OCI-LY1 (cell line): ENCODE results near the gene KCNMB4.

Experiments
- H2AFZ ChIP-seq: fragments of 200-600 bp; sonication (generic), shearing (Covaris generic); 2 replicates; pipeline ENCODE4 v1.6.0; 2014; ENCODE audit warnings: antibody characterized with exemption, mild to moderate bottlenecking, low read length
- H3F3A ChIP-seq: fragments of 200-600 bp; sonication (generic), shearing (Covaris generic); 2 replicates; pipeline ENCODE4 v1.6.0; 2014; ENCODE audit warnings: mild to moderate bottlenecking, antibody characterized with exemption, low read length, moderate library complexity; ENCODE audit not compliant: insufficient read depth
- H3K27ac ChIP-seq: fragments of 200-600 bp; sonication (generic); 2 replicates; pipeline ENCODE4 v1.5.1; 2014; ENCODE audit warnings: low read length, mixed run types, mild to moderate bottlenecking, low read depth; ENCODE audit not compliant: poor library complexity, severe bottlenecking
- H3K27me3 ChIP-seq: fragments of 200-600 bp; sonication (generic); 2 replicates; pipeline ENCODE4 v1.6.0; 2014; ENCODE audit warnings: antibody characterized with exemption, mild to moderate bottlenecking, low read length, moderate library complexity; ENCODE audit not compliant: insufficient read depth
- H3K36me3 ChIP-seq: fragments of 200-600 bp; sonication (generic); 2 replicates; pipeline ENCODE4 v1.6.1; 2014; ENCODE audit warnings: mild to moderate bottlenecking, antibody characterized with exemption, low read length, moderate library complexity, mixed read lengths; ENCODE audit not compliant: insufficient read depth
- H3K4me1 ChIP-seq: fragments of 200-600 bp; sonication (generic); 2 replicates; pipeline ENCODE4 v1.5.1; 2014; ENCODE audit warnings: mild to moderate bottlenecking, low read length, moderate library complexity; ENCODE audit not compliant: insufficient read depth, severe bottlenecking
- H3K4me2 ChIP-seq: fragments of 200-600 bp; sonication (generic), shearing (Covaris generic); 2 replicates; pipeline ENCODE4 v1.6.1; 2014; ENCODE audit warnings: low read length
- H3K4me3 ChIP-seq: fragments of 200-600 bp; sonication (generic); 2 replicates; pipeline ENCODE4 v1.5.1; 2014; ENCODE audit warnings: low read length, low read depth, mild to moderate bottlenecking, mixed read lengths; ENCODE audit not compliant: poor library complexity, severe bottlenecking
- H3K79me2 ChIP-seq: fragments of 200-600 bp; shearing (Covaris generic); 2 replicates; pipeline ENCODE4 v1.6.1; 2016; ENCODE audit warnings: mixed run types, low read length, mixed read lengths; ENCODE audit not compliant: insufficient read depth
- H3K9ac ChIP-seq: fragments of 200-600 bp; sonication (generic), shearing (Covaris generic); 2 replicates; pipeline ENCODE4 v1.6.1; 2014; ENCODE audit warnings: mild to moderate bottlenecking, low read length, mixed read lengths
- H3K9me2 ChIP-seq: fragments of 200-600 bp; sonication (generic), shearing (Covaris generic); 2 replicates; pipeline ENCODE4 v1.6.1; 2014; ENCODE audit warnings: low read depth, mild to moderate bottlenecking, low read length, mixed read lengths
- H3K9me3 ChIP-seq: fragments of 200-600 bp; shearing (Covaris generic); 2 replicates; pipeline ENCODE4 v1.6.1; 2014; ENCODE audit warnings: low read length, mixed read lengths
- H4K20me1 ChIP-seq: fragments of 200-600 bp; sonication (generic), shearing (Covaris generic); 2 replicates; pipeline ENCODE4 v1.6.0; 2016; ENCODE audit warnings: mild to moderate bottlenecking, low read length; ENCODE audit not compliant: insufficient read depth
- CTCF ChIP-seq: fragments of 200-600 bp; sonication (generic), shearing (Covaris generic); IDR thresholded peaks from 2 replicates; pipeline ENCODE4 v1.5.1; 2017; ENCODE audit warnings: mild to moderate bottlenecking, antibody characterized with exemption, low read length, moderate library complexity, mixed read lengths
- EZH2 ChIP-seq: fragments of 200-600 bp; sonication (generic), shearing (Covaris generic); IDR thresholded peaks from 2 replicates; pipeline ENCODE4 v1.8.0; 2017; ENCODE audit warnings: borderline replicate concordance, mixed run types, mild to moderate bottlenecking, antibody characterized with exemption, low read length, moderate library complexity, mixed read lengths

KCNMB4 gene

GRCh38 chr12:70351076-70351475, 15.0 kb upstream of the KCNMB4 start:
- peaks cover 49% of the 10 kb centered on the region for H3K36me3 ChIP-seq
- no peak overlapping the region for H3K4me2 ChIP-seq
- H3K9ac ChIP-seq, result no peak overlapping the region
- H4K20me1 ChIP-seq, result no peaks in the 10 kb centered on the region
- no peak overlapping the region for H3K4me3 ChIP-seq
- TF ChIP-seq EZH2 (no peak), CTCF (no peak)
- no peak overlapping the region for H2AFZ ChIP-seq
- no peaks in the 10 kb centered on the region for H3K27me3 ChIP-seq
- no peak overlapping the region for H3K27ac ChIP-seq
- H3K79me2 ChIP-seq, result no peaks in the 10 kb centered on the region
- no peaks in the 10 kb centered on the region for H3K9me2 ChIP-seq
- peaks cover 15% of the 10 kb centered on the region for H3K4me1 ChIP-seq
- H3F3A ChIP-seq, result peaks cover 3% of the 10 kb centered on the region; the same call in 1 of the 2 replicates
- H3K9me3 ChIP-seq, result no peaks in the 10 kb centered on the region

GRCh38 chr12:70353780-70354660, 12.1 kb upstream of the KCNMB4 start:
- peaks cover 15% of the 10 kb centered on the region for H3K4me1 ChIP-seq
- no peak overlapping the region for H3K4me2 ChIP-seq
- peak overlapping the region; percentile 36 for H3K27ac ChIP-seq
- no peak overlapping the region for H2AFZ ChIP-seq
- no peaks in the 10 kb centered on the region for H3K79me2 ChIP-seq
- no peaks in the 10 kb centered on the region for H3K9me3 ChIP-seq
- no peaks in the 10 kb centered on the region for H3K27me3 ChIP-seq
- H4K20me1 ChIP-seq, result no peaks in the 10 kb centered on the region
- TF ChIP-seq EZH2 (no peak), CTCF (no peak)
- H3K9me2 ChIP-seq, result no peaks in the 10 kb centered on the region
- peaks cover 27% of the 10 kb centered on the region for H3K36me3 ChIP-seq
- H3K4me3 ChIP-seq, result no peak overlapping the region
- H3F3A ChIP-seq, result peaks cover 3% of the 10 kb centered on the region; the same call in 1 of the 2 replicates
- H3K9ac ChIP-seq, result no peak overlapping the region

GRCh38 chr12:70354787-70355186, 11.3 kb upstream of the KCNMB4 start:
- no peak overlapping the region for H3K4me3 ChIP-seq
- no peak overlapping the region for H3K4me2 ChIP-seq
- peaks cover 15% of the 10 kb centered on the region for H3K4me1 ChIP-seq

More at GRCh38 chr12:70354787-70355186, 11.3 kb upstream of the KCNMB4 start:
- no peaks in the 10 kb centered on the region for H3K27me3 ChIP-seq
- H3K79me2 ChIP-seq, result no peaks in the 10 kb centered on the region
- peaks cover 27% of the 10 kb centered on the region for H3K36me3 ChIP-seq
- no peaks in the 10 kb centered on the region for H3K9me2 ChIP-seq
- H3F3A ChIP-seq, result peaks cover 3% of the 10 kb centered on the region; the same call in 1 of the 2 replicates
- H2AFZ ChIP-seq, result no peak overlapping the region
- H3K9ac ChIP-seq, result no peak overlapping the region
- TF ChIP-seq EZH2, result no peak
- H3K9me3 ChIP-seq, result no peaks in the 10 kb centered on the region
- no peaks in the 10 kb centered on the region for H4K20me1 ChIP-seq
- H3K27ac ChIP-seq, result no peak overlapping the region
